GM12878 (cell line): ENCODE results near the gene PLBD1. TPM values are rescaled to one million over a fixed set of nuclear protein-coding genes. Genes with fewer than 3 reads are reported as not detected.

Experiments used
- ATAC-seq: fragments of 200-7000 bp; cut with Tn5 transposase; 3 replicates; pipeline ENCODE4 v1.9.1; 2020; ENCODE audit warnings: mild to moderate bottlenecking, moderate library complexity
- BruUV-seq: library from RNA; stranded (reverse); fragments of 400-500 nt; replicated peaks from 2 replicates; lab custom pipeline; 2021; lab: Mats Ljungman, UMichigan
- CTCF ChIA-PET: fragments of 300-600 bp; sonication (Branson Sonifier 250); formaldehyde crosslinking; extraction: SDS; loops from one replicate; lab custom pipeline; 2021; ENCODE audit warnings: inconsistent platforms; lab: Yijun Ruan, JAX
- POLR2A ChIA-PET: fragments of 350-600 bp; formaldehyde crosslinking; extraction: SDS; loops from one replicate; lab custom pipeline; 2021; ENCODE audit warnings: inconsistent platforms; lab: Charles Lee
- RAD21 ChIA-PET: fragments of 300-600 bp; sonication (Branson Sonifier 250); formaldehyde crosslinking; loops from one replicate; lab custom pipeline; 2023; ENCODE audit warnings: antibody characterized with exemption; ENCODE audit not compliant: unreplicated experiment; lab: Charles Lee
- SMC1A ChIA-PET: fragments of 300-600 bp; sonication (Branson Sonifier 250); formaldehyde crosslinking; loops from one replicate; lab custom pipeline; 2023; ENCODE audit not compliant: unreplicated experiment, uncharacterized antibody; lab: Charles Lee
- DNase-seq: peaks from one replicate; pipeline ENCODE4 v3.0.0-alpha.2; 2011; ENCODE audit warnings: low read depth, low spot score
- FAIRE-seq: peaks from 3 replicates; lab custom pipeline; 2011; peaks lifted over from hg19 to GRCh38; lab: Jason Lieb, UNC
- H2AFZ ChIP-seq: 2 replicates; pipeline ENCODE4 v1.6.0; 2011; ENCODE audit warnings: low read depth, low read length, control low read depth; ENCODE audit not compliant: control insufficient read depth
- H3K27ac ChIP-seq: 2 replicates; pipeline ENCODE4 v1.5.1; 2011; ENCODE audit warnings: control low read depth; ENCODE audit not compliant: control insufficient read depth, insufficient read depth
- H3K27me3 ChIP-seq, 2 experiments: replicated peaks in 1 of 2; 2 replicates each; pipeline versions ENCODE4 v1.6.0 to v1.6.1; 2011; ENCODE audit warnings: low read length in 1 of 2; ENCODE audit not compliant: control insufficient read depth in 2 of 2, insufficient read depth in 2 of 2
- H3K36me3 ChIP-seq, 2 experiments: 2 replicates each; pipeline ENCODE4 v1.5.1; 2011; ENCODE audit warnings: low read length in 1 of 2; ENCODE audit not compliant: control insufficient read depth in 2 of 2, insufficient read depth in 2 of 2
- H3K4me1 ChIP-seq: 2 replicates; pipeline ENCODE4 v1.6.1; 2011; ENCODE audit warnings: mild to moderate bottlenecking, low read length, moderate library complexity, mixed read lengths; ENCODE audit not compliant: control insufficient read depth, insufficient read depth
- H3K4me2 ChIP-seq: 2 replicates; pipeline ENCODE4 v1.6.0; 2011; ENCODE audit warnings: control low read depth; ENCODE audit not compliant: control insufficient read depth, insufficient read depth
- H3K4me3 ChIP-seq: fragments of 200-600 bp; sonication (generic); 2 replicates; pipeline ENCODE4 v1.5.1; 2016
- H3K79me2 ChIP-seq: 2 replicates; pipeline ENCODE4 v1.6.0; 2011; ENCODE audit warnings: low read length; ENCODE audit not compliant: control insufficient read depth, insufficient read depth
- H3K9ac ChIP-seq: 2 replicates; pipeline ENCODE4 v1.8.0; 2011; ENCODE audit warnings: low read length, control low read depth, mixed read lengths; ENCODE audit not compliant: control insufficient read depth, insufficient read depth
- H3K9me3 ChIP-seq: replicated peaks from 3 replicates; pipeline ENCODE4 v1.5.1; 2011; ENCODE audit warnings: mild to moderate bottlenecking, low read length; ENCODE audit not compliant: control insufficient read depth, insufficient read depth
- H4K20me1 ChIP-seq: 2 replicates; pipeline ENCODE4 v1.6.0; 2011; ENCODE audit not compliant: control insufficient read depth, insufficient read depth
- BRCA1 ChIP-seq: IDR thresholded peaks from 2 replicates; pipeline ENCODE4 v1.6.1; 2011; ENCODE audit warnings: low read depth, low read length, improper control_type of control experiment
- CHD2 ChIP-seq: IDR thresholded peaks from 2 replicates; pipeline ENCODE4 v1.6.1; 2011; ENCODE audit warnings: low read depth, low read length, improper control_type of control experiment, borderline replicate concordance
- ESRRA ChIP-seq: IDR thresholded peaks from 2 replicates; pipeline ENCODE4 v1.6.1; 2012; ENCODE audit warnings: mild to moderate bottlenecking, low read length, improper control_type of control experiment
- HCFC1 ChIP-seq: fragments of 150-350 bp; IDR thresholded peaks from 2 replicates; pipeline ENCODE4 v1.6.1; 2014; ENCODE audit warnings: low read length
- HDGF ChIP-seq: fragments of 450-650 bp; IDR thresholded peaks from 2 replicates; pipeline ENCODE4 v1.6.1; 2016; ENCODE audit warnings: antibody characterized with exemption
- NKRF ChIP-seq: fragments of 450-650 bp; conservative IDR thresholded peaks from 2 replicates; pipeline ENCODE4 v1.6.1; 2017; ENCODE audit warnings: mild to moderate bottlenecking, moderate library complexity
- PAX8 ChIP-seq: fragments of 450-650 bp; IDR thresholded peaks from 2 replicates; pipeline ENCODE4 v1.6.1; 2017; ENCODE audit warnings: mild to moderate bottlenecking, moderate library complexity
- POLR2A ChIP-seq: IDR thresholded peaks from 2 replicates; pipeline ENCODE4 v1.6.1; 2011; ENCODE audit warnings: low read depth, mild to moderate bottlenecking, low read length
- SUPT20H ChIP-seq: IDR thresholded peaks from 2 replicates; pipeline ENCODE4 v1.6.1; 2011; ENCODE audit warnings: low read depth, mild to moderate bottlenecking, low read length, moderate library complexity, borderline replicate concordance; ENCODE audit not compliant: control insufficient read depth
- SUZ12 ChIP-seq: fragments of 200-600 bp; sonication (generic); IDR thresholded peaks from one replicate; pipeline ENCODE4 v1.6.1; 2018; ENCODE audit warnings: antibody characterized with exemption, mild to moderate bottlenecking; ENCODE audit not compliant: unreplicated experiment
- TCF12 ChIP-seq: IDR thresholded peaks from 2 replicates; pipeline ENCODE4 v1.6.1; 2011; ENCODE audit warnings: low read depth, mild to moderate bottlenecking, low read length
- USF2 ChIP-seq: IDR thresholded peaks from 2 replicates; pipeline ENCODE4 v1.6.1; 2011; ENCODE audit warnings: low read depth, low read length, improper control_type of control experiment, borderline replicate concordance
- WRNIP1 ChIP-seq: IDR thresholded peaks from 2 replicates; pipeline ENCODE4 v1.6.1; 2011; ENCODE audit warnings: low read depth, low read length, improper control_type of control experiment, borderline replicate concordance
- ZBTB40 ChIP-seq: fragments of 450-650 bp; IDR thresholded peaks from 2 replicates; pipeline ENCODE4 v1.6.1; 2016; ENCODE audit warnings: mild to moderate bottlenecking, moderate library complexity, borderline replicate concordance
- WGBS: methylation state at CpG from one replicate; pipeline ENCODE4 v1.1.6; 2016; ENCODE audit warnings: low lambda C conversion rate; ENCODE audit not compliant: insufficient replicate concordance, insufficient coverage; ENCODE audit errors: missing lambda C conversion rate; 5-methylcytosine and 5-hydroxymethylcytosine counted together
- in situ Hi-C: fragments of 300-500 bp; cut with MboI; formaldehyde crosslinking; loops from 9 replicates; pipeline ENCODE4 v1.14.3; 2018; ENCODE audit warnings: mixed read lengths
- intact Hi-C: fragments of 100-400 bp; cut with micrococcal nuclease; formaldehyde crosslinking; loops from one replicate; pipeline ENCODE4 v1.14.2; 2022; ENCODE audit not compliant: unreplicated experiment
- polyA plus RNA-seq, 11 experiments: library from polyadenylated mRNA; depleted of rRNA in 4 of 11; unstranded in 6 of 11; stranded (reverse) in 5 of 11; fragments of >200 nt; fragmentation: Nextera tagmentation in 4 of 11; fragmentation: Illumina TruSeq in 1 of 11; extraction: Ambion mirVana in 4 of 11; extraction: Trizol in 1 of 11; gene quantifications; 1 replicate in 1 of 11; 2 replicates in 10 of 11; pipeline versions ENCODE4 v1.2.1 to v1.2.3, GENCODE V29; 2011 to 2016; ENCODE audit warnings: inconsistent platforms in 2 of 11, missing spikeins in 2 of 11, low read depth in 1 of 11
- total RNA-seq, 4 experiments: library from RNA; depleted of rRNA in 3 of 4; stranded (reverse); fragments of >200 nt in 3 of 4; fragmentation: Illumina TruSeq in 1 of 4; extraction: Trizol in 1 of 4; gene quantifications; 2 replicates each; pipeline versions ENCODE4 v1.2.1 to v1.2.3, GENCODE V29; 2013 to 2021

Gene PLBD1
- total and polyA plus RNA-seq, 10 of the 15 experiments (the other 5 are each of a cell fraction or from before 2014, with no cell fraction given): 0.19 to 0.54 (median 0.27) TPM; not detected in 1

GRCh38 chr12:14514946-14515345 lies 52.7 kb downstream of the PLBD1 start:
- intact Hi-C loops: loop anchor here (2.0 to 5.0 kb wide), 2 partner anchors 147 to 202 kb away; no protein-coding TSS in a partner anchor
- DNase-seq: no peak
- Histone ChIP-seq H3K4me2 (no peak overlapping the region), H3K79me2 (no peaks in the 10 kb centered on the region), H3K9ac (no peak overlapping the region), H2AFZ (no peak overlapping the region), H3K4me1 (no peaks in the 10 kb centered on the region), H4K20me1 (no peaks in the 10 kb centered on the region), H3K27ac (no peak overlapping the region), H3K27me3 (no peaks in the 10 kb centered on the region), H3K9me3 (no peaks in the 10 kb centered on the region; the same call in 2 of the 3 replicates), H3K4me3 (no peak overlapping the region), H3K36me3 (no peaks in the 10 kb centered on the region)
- no peak for ATAC-seq
- in situ Hi-C loops: no loop called here
- no peak for FAIRE-seq
- RAD21 ChIA-PET: interaction anchor here (1.1 to 3.2 kb wide), 2 partner anchors 148 to 277 kb away, joined by 3 to 18 read pairs; no protein-coding TSS in a partner anchor
- POLR2A ChIA-PET: no interaction called here
- 90% methylated on average over 1 of the region's 1 CpG for WGBS
- BruUV-seq: no TSS peak
- SMC1A ChIA-PET: interaction anchor here (0.7 to 1.8 kb wide), 5 partner anchors 18 to 277 kb away, joined by 3 to 6 read pairs (median 4); no protein-coding TSS in a partner anchor
- CTCF ChIA-PET: interaction anchor here (1.7 to 2.6 kb wide), 4 partner anchors 104 to 277 kb away, joined by 4 to 7 read pairs (median 6); no protein-coding TSS in a partner anchor
- no peak for TF ChIP-seq HDGF
- no peak for TF ChIP-seq CHD2
- no peak for TF ChIP-seq HCFC1
- no peak for TF ChIP-seq PAX8
- TF ChIP-seq SUZ12: no peak
- no peak for TF ChIP-seq WRNIP1
- TF ChIP-seq USF2: no peak
- no peak for TF ChIP-seq ESRRA
- TF ChIP-seq TCF12: no peak
- TF ChIP-seq ZBTB40: no peak
- TF ChIP-seq SUPT20H: no peak
- no peak for TF ChIP-seq NKRF
- no peak for TF ChIP-seq BRCA1
- no peak for TF ChIP-seq POLR2A
